ENCODE results near the gene PPIP5K1.

GRCh38 chr15:43509660-43510199 lies 80.3 kb downstream of the PPIP5K1 start:
- TF ChIP-seq CTCF (IDR thresholded peaks at IDR 0.05) (no peak), ZFX (IDR thresholded peaks at IDR 0.05; ENCODE audit: borderline replicate concordance) (no peak)
